K562 (cell line): ENCODE results near the gene ZNF318. TPM values are rescaled to one million over a fixed set of nuclear protein-coding genes. Genes with fewer than 3 reads are reported as not detected.

Experiments
- ATAC-seq: fragments of 200-7000 bp; cut with Tn5 transposase; 3 replicates; pipeline ENCODE4 v1.9.1; 2020; ENCODE audit warnings: moderate library complexity
- BruUV-seq: library from RNA; stranded (reverse); fragments of 400-500 nt; replicated peaks from 2 replicates; lab custom pipeline; 2021; lab: Mats Ljungman, UMichigan
- CTCF ChIA-PET: fragments of 300-600 bp; formaldehyde crosslinking; extraction: SDS; loops from one replicate; lab custom pipeline; 2021; ENCODE audit warnings: low intra/inter-chr PET ratio; lab: Yijun Ruan, JAX
- POLR2A ChIA-PET: fragments of 300-600, 350-650 bp; sonication (Branson Sonifier 250); formaldehyde crosslinking; extraction: SDS; loops from one replicate; lab custom pipeline; 2021; ENCODE audit warnings: antibody characterized with exemption, inconsistent platforms; lab: Yijun Ruan, JAX
- DNase-seq, 4 experiments: peaks; one replicate each; pipeline versions ENCODE4 v3.0.0 to v3.0.0-alpha.2; 2011 to 2018; ENCODE audit warnings: low spot score in 3 of 4, mixed read lengths in 3 of 4; ENCODE audit errors: extremely low read depth in 1 of 4
- FAIRE-seq: peaks from 2 replicates; lab custom pipeline; 2011; peaks lifted over from hg19 to GRCh38; lab: Jason Lieb, UNC
- H2AFZ ChIP-seq: 2 replicates; pipeline ENCODE4 v1.6.0; 2011; ENCODE audit warnings: low read depth, low read length, control low read depth, inconsistent platforms
- H3K27ac ChIP-seq: fragments of 200-600 bp; 3 replicates; pipeline ENCODE4 v1.8.0; 2011; ENCODE audit warnings: low read depth, mild to moderate bottlenecking, control low read depth, inconsistent platforms, low read length, moderate library complexity, mixed read lengths; ENCODE audit errors: extremely low read depth
- H3K27me3 ChIP-seq, 2 experiments: fragments of 300-600 bp in 1 of 2; 2 replicates in 1 of 2; 3 replicates in 1 of 2; pipeline versions ENCODE4 v1.6.0 to v1.8.0; 2011; ENCODE audit warnings: inconsistent platforms in 2 of 2, low read length in 2 of 2, mild to moderate bottlenecking in 1 of 2, mixed read lengths in 1 of 2, moderate library complexity in 1 of 2; ENCODE audit not compliant: control insufficient read depth in 2 of 2, insufficient read depth in 2 of 2
- H3K36me3 ChIP-seq: fragments of 300-600 bp; 3 replicates; pipeline ENCODE4 v1.8.0; 2011; ENCODE audit warnings: mild to moderate bottlenecking, low read length, inconsistent platforms; ENCODE audit not compliant: control insufficient read depth, insufficient read depth
- H3K4me1 ChIP-seq, 2 experiments: fragments of 200-600 bp in 1 of 2; replicated peaks in 1 of 2; 2 replicates in 1 of 2; 3 replicates in 1 of 2; pipeline versions ENCODE4 v1.5.1 to v1.8.0; 2011; ENCODE audit warnings: inconsistent platforms in 2 of 2, low read length in 2 of 2, mild to moderate bottlenecking in 1 of 2, mixed read lengths in 1 of 2, moderate library complexity in 1 of 2; ENCODE audit not compliant: control insufficient read depth in 2 of 2, insufficient read depth in 2 of 2
- H3K4me2 ChIP-seq: 2 replicates; pipeline ENCODE4 v1.6.1; 2011; ENCODE audit warnings: low read length, control low read depth, inconsistent platforms, mixed read lengths; ENCODE audit not compliant: insufficient read depth
- H3K4me3 ChIP-seq: fragments of 200-600 bp; sonication (generic), shearing (Covaris generic); 2 replicates; pipeline ENCODE4 v1.5.1; 2016; ENCODE audit warnings: control low read depth, inconsistent platforms
- H3K79me2 ChIP-seq: fragments of 200-600 bp; 3 replicates; pipeline ENCODE4 v1.8.0; 2011; ENCODE audit warnings: low read length, inconsistent platforms; ENCODE audit not compliant: control insufficient read depth, insufficient read depth
- H3K9ac ChIP-seq, 2 experiments: 2 replicates each; pipeline versions ENCODE4 v1.6.0 to v1.6.1; 2011; ENCODE audit warnings: low read depth in 2 of 2, low read length in 2 of 2, control low read depth in 1 of 2, inconsistent platforms in 1 of 2, mild to moderate bottlenecking in 1 of 2, mixed read lengths in 1 of 2; ENCODE audit not compliant: insufficient read depth in 1 of 2
- H3K9me1 ChIP-seq: one replicate; pipeline ENCODE4 v1.6.0; 2011; ENCODE audit warnings: inconsistent platforms, mild to moderate bottlenecking, low read length, moderate library complexity; ENCODE audit not compliant: control insufficient read depth, insufficient read depth
- H3K9me3 ChIP-seq: replicated peaks from 2 replicates; pipeline ENCODE4 v1.5.1; 2011; ENCODE audit warnings: low read depth, low read length, inconsistent platforms; ENCODE audit not compliant: control insufficient read depth, insufficient read depth
- H4K20me1 ChIP-seq: replicated peaks from 2 replicates; pipeline ENCODE4 v1.6.1; 2011; ENCODE audit warnings: low read length, inconsistent platforms, mixed read lengths; ENCODE audit not compliant: control insufficient read depth, insufficient read depth
- GTF2E2 ChIP-seq: fragments of 200-800 bp; sonication (Bioruptor generic); IDR thresholded peaks from 2 replicates; pipeline ENCODE4 v1.6.1; 2016; ENCODE audit warnings: missing genetic modification characterization, missing compliant biosample characterization
- MEF2A ChIP-seq: IDR thresholded peaks from 2 replicates; pipeline ENCODE4 v1.6.1; 2011; ENCODE audit warnings: low read depth, mild to moderate bottlenecking, low read length, moderate library complexity; ENCODE audit not compliant: control insufficient read depth
- RBM17 ChIP-seq: fragments of 200-400 bp; formaldehyde crosslinking; IDR thresholded peaks from 2 replicates; pipeline ENCODE4 v1.6.1; 2017; ENCODE audit warnings: low read depth, mild to moderate bottlenecking, low read length, borderline replicate concordance
- RERE ChIP-seq: sonication (generic); formaldehyde crosslinking; IDR thresholded peaks from 2 replicates; pipeline ENCODE4 v1.8.0; 2023; ENCODE audit warnings: missing genetic modification reagents, mild to moderate bottlenecking, borderline replicate concordance
- SRSF3 ChIP-seq: fragments of 200-400 bp; formaldehyde crosslinking; IDR thresholded peaks from 2 replicates; pipeline ENCODE4 v1.6.1; 2016; ENCODE audit warnings: mild to moderate bottlenecking, low read length, moderate library complexity; ENCODE audit not compliant: insufficient read depth
- VEZF1 ChIP-seq: fragments of 200-800 bp; sonication (Bioruptor generic); IDR thresholded peaks from 2 replicates; pipeline ENCODE4 v1.6.1; 2017; ENCODE audit warnings: missing genetic modification characterization, missing compliant biosample characterization
- ZNF124 ChIP-seq: sonication (generic); formaldehyde crosslinking; IDR thresholded peaks from 2 replicates; pipeline ENCODE4 v1.8.1; 2022; ENCODE audit warnings: missing genetic modification reagents
- ZNF134 ChIP-seq: fragments of 250-450 bp; sonication (Bioruptor Pico); conservative IDR thresholded peaks from 2 replicates; pipeline ENCODE4 v1.4.0; 2020
- ZNF354B ChIP-seq: fragments of 250-450 bp; sonication (Bioruptor Pico); IDR thresholded peaks from 2 replicates; pipeline ENCODE4 v1.4.0; 2020
- ZNF586 ChIP-seq: fragments of 450-650 bp; formaldehyde crosslinking; conservative IDR thresholded peaks from 2 replicates; pipeline ENCODE4 v1.4.0; 2020; ENCODE audit warnings: mild to moderate bottlenecking, moderate library complexity
- WGBS: fragments of 100-300 bp; shearing (Covaris generic); methylation state at CpG from one replicate; pipeline ENCODE4 v1.1.6; 2016; ENCODE audit warnings: low coverage, mixed read lengths; ENCODE audit not compliant: insufficient coverage; ENCODE audit errors: missing lambda C conversion rate; 5-methylcytosine and 5-hydroxymethylcytosine counted together
- in situ Hi-C: fragments of 300-500 bp; cut with MboI; formaldehyde crosslinking; loops from 4 replicates; pipeline ENCODE4 v1.15.0; 2018; ENCODE audit warnings: inconsistent platforms, mixed read lengths
- intact Hi-C: fragments of 100-400 bp; cut with micrococcal nuclease; formaldehyde crosslinking; loops from 2 replicates; pipeline ENCODE4 v1.14.2; 2022
- polyA plus RNA-seq, 8 experiments: library from polyadenylated mRNA; depleted of rRNA in 4 of 8; stranded (reverse) in 5 of 8; unstranded in 3 of 8; fragments of >200 nt; fragmentation: Nextera tagmentation in 2 of 8; fragmentation: Illumina TruSeq in 1 of 8; extraction: Ambion mirVana in 2 of 8; extraction: Trizol in 1 of 8; gene quantifications; 2 replicates each; pipeline versions ENCODE4 v1.2.1 to v1.2.3, GENCODE V29; 2011 to 2014; ENCODE audit warnings: inconsistent platforms in 1 of 8, missing spikeins in 1 of 8
- total RNA-seq, 7 experiments: library from RNA; depleted of rRNA in 6 of 7; stranded (reverse); fragments of >200 nt in 6 of 7; fragmentation: Illumina TruSeq in 2 of 7; extraction: Trizol in 2 of 7; gene quantifications; 2 replicates each; pipeline versions ENCODE4 v1.2.1 to v1.2.3, GENCODE V29; 2011 to 2021; ENCODE audit warnings: low replicate concordance in 1 of 7
- TF ChIP-seq, protein P1 (sequence below): IDR thresholded peaks from 2 replicates; pipeline ENCODE4 v1.6.1; 2012; ENCODE audit warnings: low read depth, low read length, improper control_type of control experiment, borderline replicate concordance
- TF ChIP-seq, protein P2 (sequence below): fragments of 450-650 bp; IDR thresholded peaks from 2 replicates; pipeline ENCODE4 v1.6.1; 2014; ENCODE audit warnings: low read depth, mild to moderate bottlenecking, moderate library complexity, borderline replicate concordance

The ZNF318 gene
- total and polyA plus RNA-seq, 9 of the 15 experiments (the other 6 are each of a cell fraction or from before 2014, with no cell fraction given), result 3.2 to 19.0 (median 9.2) TPM

DNA sequence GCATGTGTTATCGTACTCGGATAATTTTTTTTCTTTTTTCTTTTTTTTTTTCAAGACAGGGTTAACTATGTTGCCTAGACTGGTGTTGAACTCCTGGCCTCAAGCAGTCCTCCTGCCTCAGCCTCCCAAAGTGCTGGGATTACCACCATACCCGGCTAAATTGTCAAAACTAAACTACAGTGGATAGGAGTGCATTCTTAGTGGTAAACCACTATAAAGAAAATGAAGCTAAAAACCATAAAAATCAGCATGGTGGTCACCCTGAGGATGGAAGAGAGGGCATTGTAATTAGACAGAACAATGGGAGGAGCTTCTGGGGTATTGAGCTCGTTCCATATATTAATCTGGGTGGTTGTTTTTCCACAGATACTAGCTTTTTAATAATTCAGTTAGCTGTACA, 6.2 kb upstream of the ZNF318 start:
- Histone ChIP-seq H3K27ac (no peak overlapping the region), H3K4me1 (peaks cover 0 to 4% of the 10 kb centered on the region in 2 experiments; a peak in 3 of 5 replicates), H3K4me2 (no peak overlapping the region), H4K20me1 (no peaks in the 10 kb centered on the region), H3K27me3 (peaks cover 0 to 4% of the 10 kb centered on the region in 2 experiments; a peak in 1 of 5 replicates), H3K36me3 (no peaks in the 10 kb centered on the region), H3K9me3 (no peaks in the 10 kb centered on the region), H2AFZ (no peak overlapping the region), H3K9ac (no peak overlapping the region), H3K4me3 (no peak overlapping the region), H3K79me2 (no peaks in the 10 kb centered on the region), H3K9me1 (no peaks in the 10 kb centered on the region)
- ATAC-seq (no peak), FAIRE-seq (no peak), DNase-seq (no peak)
- ChIA-PET CTCF (no interaction called here), POLR2A (interaction anchor here (4.4 kb wide), 1 partner anchor 15 kb away, joined by 18 read pairs; no protein-coding TSS in a partner anchor)
- intact Hi-C loops (no loop called here), in situ Hi-C loops (no loop called here)
- 19% methylated on average over 4 of the region's 4 CpGs for WGBS
- BruUV-seq, result no TSS peak
- TF ChIP-seq ZNF124 (CRISPR knock-in tag) (no peak), ZNF354B (no peak), ZNF586 (CRISPR knock-in tag) (no peak), SRSF3 (no peak), GTF2E2 (no peak), VEZF1 (CRISPR knock-in tag) (no peak), RERE (no peak), MEF2A (no peak), RBM17 (no peak), ZNF134 (no peak)
- TF ChIP-seq, protein P1, sequence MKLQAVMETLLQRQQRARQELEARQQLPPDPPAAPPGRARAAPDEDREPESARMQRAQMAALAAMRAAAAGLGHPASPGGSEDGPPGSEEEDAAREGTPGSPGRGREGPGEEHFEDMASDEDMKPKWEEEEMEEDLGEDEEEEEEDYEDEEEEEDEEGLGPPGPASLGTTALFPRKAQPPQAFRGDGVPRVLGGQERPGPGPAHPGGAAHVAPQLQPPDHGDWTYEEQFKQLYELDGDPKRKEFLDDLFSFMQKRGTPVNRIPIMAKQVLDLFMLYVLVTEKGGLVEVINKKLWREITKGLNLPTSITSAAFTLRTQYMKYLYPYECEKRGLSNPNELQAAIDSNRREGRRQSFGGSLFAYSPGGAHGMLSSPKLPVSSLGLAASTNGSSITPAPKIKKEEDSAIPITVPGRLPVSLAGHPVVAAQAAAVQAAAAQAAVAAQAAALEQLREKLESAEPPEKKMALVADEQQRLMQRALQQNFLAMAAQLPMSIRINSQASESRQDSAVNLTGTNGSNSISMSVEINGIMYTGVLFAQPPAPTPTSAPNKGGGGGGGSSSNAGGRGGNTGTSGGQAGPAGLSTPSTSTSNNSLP, result no peak
- TF ChIP-seq, protein P2, sequence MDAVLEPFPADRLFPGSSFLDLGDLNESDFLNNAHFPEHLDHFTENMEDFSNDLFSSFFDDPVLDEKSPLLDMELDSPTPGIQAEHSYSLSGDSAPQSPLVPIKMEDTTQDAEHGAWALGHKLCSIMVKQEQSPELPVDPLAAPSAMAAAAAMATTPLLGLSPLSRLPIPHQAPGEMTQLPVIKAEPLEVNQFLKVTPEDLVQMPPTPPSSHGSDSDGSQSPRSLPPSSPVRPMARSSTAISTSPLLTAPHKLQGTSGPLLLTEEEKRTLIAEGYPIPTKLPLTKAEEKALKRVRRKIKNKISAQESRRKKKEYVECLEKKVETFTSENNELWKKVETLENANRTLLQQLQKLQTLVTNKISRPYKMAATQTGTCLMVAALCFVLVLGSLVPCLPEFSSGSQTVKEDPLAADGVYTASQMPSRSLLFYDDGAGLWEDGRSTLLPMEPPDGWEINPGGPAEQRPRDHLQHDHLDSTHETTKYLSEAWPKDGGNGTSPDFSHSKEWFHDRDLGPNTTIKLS, result no peak
